ENCODE data around the gene RPL32. TPM values are rescaled to one million over a fixed set of nuclear protein-coding genes. Genes with fewer than 3 reads are reported as not detected.

RPL32 gene
- total and polyA plus RNA-seq, 4 donors = 218 to 1,124 (median 577) TPM

GRCh38 chr3:12813967-12814366 is 27.4 kb downstream of the RPL32 start:
- H3K27ac ChIP-seq (ENCODE audit: low read depth in 1 of 2, low read length in 2 of 2) = no peak overlapping the region
- 94% methylated on average over 6 of the region's 6 CpGs for WGBS
- no peak for DNase-seq (ENCODE audit: low spot score)
- no peaks in the 10 kb centered on the region for H3K27me3 ChIP-seq (ENCODE audit: control insufficient read depth in 4 of 4, insufficient read depth in 4 of 4, low read length in 3 of 4)
- no peak overlapping the region for H3K4me3 ChIP-seq (ENCODE audit: low read depth in 1 of 3, low read length in 3 of 3)
- H3K9me3 ChIP-seq (ENCODE audit: control insufficient read depth in 4 of 4, low read length in 3 of 4) = no peaks in the 10 kb centered on the region
- H3K36me3 ChIP-seq (ENCODE audit: control insufficient read depth in 4 of 4, insufficient read depth in 3 of 4, low read depth in 1 of 4, low read length in 3 of 4) = peaks cover 0 to 19% (median 2%) of the 10 kb centered on the region in 4 donors
- H3K9ac ChIP-seq (ENCODE audit: low read depth in 1 of 2, low read length in 2 of 2) = no peak overlapping the region
- peaks cover 0 to 7% (median 5%) of the 10 kb centered on the region in 4 donors for H3K4me1 ChIP-seq (ENCODE audit: control insufficient read depth in 4 of 4, insufficient read depth in 4 of 4, low read length in 3 of 4)
- no peak for TF ChIP-seq CTCF (IDR thresholded peaks at IDR 0.05; ENCODE audit: low read depth, low read length, missing input control)
- TF ChIP-seq YY1 (IDR thresholded peaks at IDR 0.05) = no peak
- no peak for TF ChIP-seq JUND (IDR thresholded peaks at IDR 0.05)
- TF ChIP-seq RAD21 (IDR thresholded peaks at IDR 0.05) = no peak
- no peak for TF ChIP-seq SP1 (IDR thresholded peaks at IDR 0.05)
- no peak for TF ChIP-seq EGR1 (IDR thresholded peaks at IDR 0.05; ENCODE audit: low read depth in 2 of 2)
- TF ChIP-seq ZBTB33 (IDR thresholded peaks at IDR 0.05) = no peak
- TF ChIP-seq HNF4A (conservative IDR thresholded peaks at IDR 0.05) = no peak
- no peak for TF ChIP-seq ATF3 (IDR thresholded peaks at IDR 0.05)
- no peak for TF ChIP-seq HNF4G (IDR thresholded peaks at IDR 0.05)
- no peak for TF ChIP-seq FOXA2 (IDR thresholded peaks at IDR 0.05)
- no peak for TF ChIP-seq NR2F2 (IDR thresholded peaks at IDR 0.05)

- 98% methylated on average over 3 of the region's 3 CpGs for WGBS
- no peak for DNase-seq (ENCODE audit: low spot score)
- TF ChIP-seq MAX (IDR thresholded peaks at IDR 0.05) = no peak
- TF ChIP-seq RAD21 (IDR thresholded peaks at IDR 0.05) = no peak
- no peak for TF ChIP-seq YY1 (IDR thresholded peaks at IDR 0.05)
- no peak for TF ChIP-seq JUND (IDR thresholded peaks at IDR 0.05)
- H3K9me3 ChIP-seq (ENCODE audit: control insufficient read depth in 4 of 4, low read length in 3 of 4) = no peaks in the 10 kb centered on the region
- peaks cover 0 to 19% (median 1%) of the 10 kb centered on the region in 4 donors for H3K36me3 ChIP-seq (ENCODE audit: control insufficient read depth in 4 of 4, insufficient read depth in 3 of 4, low read depth in 1 of 4, low read length in 3 of 4)
- peaks cover 0 to 7% (median 5%) of the 10 kb centered on the region in 4 donors for H3K4me1 ChIP-seq (ENCODE audit: control insufficient read depth in 4 of 4, insufficient read depth in 4 of 4, low read length in 3 of 4)
- no peak overlapping the region for H3K4me3 ChIP-seq (ENCODE audit: low read depth in 1 of 3, low read length in 3 of 3)
- H3K9ac ChIP-seq (ENCODE audit: low read depth in 1 of 2, low read length in 2 of 2) = no peak overlapping the region
- H3K27me3 ChIP-seq (ENCODE audit: control insufficient read depth in 4 of 4, insufficient read depth in 4 of 4, low read length in 3 of 4) = no peaks in the 10 kb centered on the region
- H3K27ac ChIP-seq (ENCODE audit: low read depth in 1 of 2, low read length in 2 of 2) = no peak overlapping the region
These were observed 28.6 kb downstream of the RPL32 start for GRCh38 chr3:12812812-12813211.

GRCh38 chr3:12810961-12811360 is 30.4 kb downstream of the RPL32 start:
- no peak overlapping the region for H3K4me3 ChIP-seq (ENCODE audit: low read depth in 1 of 3, low read length in 3 of 3)
- WGBS = 79% methylated on average over 5 of the region's 5 CpGs
- H3K9me3 ChIP-seq (ENCODE audit: control insufficient read depth in 4 of 4, low read length in 3 of 4) = no peaks in the 10 kb centered on the region
- no peaks in the 10 kb centered on the region for H3K27me3 ChIP-seq (ENCODE audit: control insufficient read depth in 4 of 4, insufficient read depth in 4 of 4, low read length in 3 of 4)
- H3K36me3 ChIP-seq (ENCODE audit: control insufficient read depth in 4 of 4, insufficient read depth in 3 of 4, low read depth in 1 of 4, low read length in 3 of 4) = peaks cover 0 to 5% (median 0%) of the 10 kb centered on the region in 4 donors
- no peak for DNase-seq (ENCODE audit: low spot score)
- no peak overlapping the region for H3K9ac ChIP-seq (ENCODE audit: low read depth in 1 of 2, low read length in 2 of 2)
- H3K4me1 ChIP-seq (ENCODE audit: control insufficient read depth in 4 of 4, insufficient read depth in 4 of 4, low read length in 3 of 4) = peaks cover 0 to 7% (median 5%) of the 10 kb centered on the region in 4 donors
- no peak for TF ChIP-seq TAF1 (conservative IDR thresholded peaks at IDR 0.05)
- no peak for TF ChIP-seq MAX (IDR thresholded peaks at IDR 0.05)
- TF ChIP-seq ATF3 (IDR thresholded peaks at IDR 0.05) = no peak
- TF ChIP-seq NR2F2 (IDR thresholded peaks at IDR 0.05) = no peak
- H3K27ac ChIP-seq (ENCODE audit: low read depth in 1 of 2, low read length in 2 of 2) = no peak overlapping the region
